GM23248 (cell line): ENCODE data around the gene SRC.

Source experiments
- EZH2 ChIP-seq: fragments of 200-600 bp; sonication (generic); IDR thresholded peaks from 2 replicates; pipeline ENCODE4 v1.6.1; 2018; ENCODE audit warnings: antibody characterized with exemption, mild to moderate bottlenecking; ENCODE audit not compliant: insufficient read depth, poor library complexity, severe bottlenecking
- EZH2phosphoT487 ChIP-seq: fragments of 200-600 bp; sonication (generic); IDR thresholded peaks from 2 replicates; pipeline ENCODE4 v1.6.1; 2018; ENCODE audit warnings: antibody characterized with exemption, moderate library complexity, mild to moderate bottlenecking, low read depth; ENCODE audit not compliant: insufficient read depth

- no peak for TF ChIP-seq EZH2
- no peak for TF ChIP-seq EZH2phosphoT487
These were observed 2.0 kb upstream of the SRC start for GRCh38 chr20:37343994-37344355.
